ENCODE measurements around the gene WDFY3.

The WDFY3 gene

GRCh38 chr4:84913176-84913575, 53.3 kb downstream of the WDFY3 start:
- Histone ChIP-seq H3K27ac (ENCODE audit: low read depth, low read length, severe bottlenecking) (no peak overlapping the region), H3K36me3 (ENCODE audit: control insufficient read depth, insufficient read depth, low read length) (peaks cover 24% of the 10 kb centered on the region), H3K9me3 (ENCODE audit: control insufficient read depth, low read length) (no peaks in the 10 kb centered on the region), H3K4me3 (ENCODE audit: extremely low read depth, insufficient read depth, low read length, poor library complexity, severe bottlenecking) (no peak overlapping the region), H3K4me1 (ENCODE audit: control insufficient read depth, insufficient read depth, low read length, poor library complexity, severe bottlenecking) (no peaks in the 10 kb centered on the region)
- WGBS, 2 experiments (ENCODE audit: insufficient coverage in 2 of 2) = 90 to 100% methylated on average over 2 of the region's 3 CpGs

- 100% methylated on average over 1 of the region's 2 CpGs; no CpG with 5 or more reads in 1 of the 2 experiments for whole genome bisulfite sequencing, 2 experiments (ENCODE audit: insufficient coverage in 2 of 2)
- Histone ChIP-seq H3K4me1 (ENCODE audit: control insufficient read depth, insufficient read depth, low read length, poor library complexity, severe bottlenecking) (no peaks in the 10 kb centered on the region), H3K36me3 (ENCODE audit: control insufficient read depth, insufficient read depth, low read length) (peaks cover 24% of the 10 kb centered on the region), H3K27ac (ENCODE audit: low read depth, low read length, severe bottlenecking) (no peak overlapping the region), H3K4me3 (ENCODE audit: extremely low read depth, insufficient read depth, low read length, poor library complexity, severe bottlenecking) (no peak overlapping the region), H3K9me3 (ENCODE audit: control insufficient read depth, low read length) (no peaks in the 10 kb centered on the region)
Measured at GRCh38 chr4:84912741-84913140, 53.7 kb downstream of the WDFY3 start.

GRCh38 chr4:84908876-84909275, 57.6 kb downstream of the WDFY3 start:
- Histone ChIP-seq H3K27ac (ENCODE audit: low read depth, low read length, severe bottlenecking) (no peak overlapping the region), H3K4me1 (ENCODE audit: control insufficient read depth, insufficient read depth, low read length, poor library complexity, severe bottlenecking) (no peaks in the 10 kb centered on the region), H3K36me3 (ENCODE audit: control insufficient read depth, insufficient read depth, low read length) (peaks cover 15% of the 10 kb centered on the region), H3K9me3 (ENCODE audit: control insufficient read depth, low read length) (no peaks in the 10 kb centered on the region), H3K4me3 (ENCODE audit: extremely low read depth, insufficient read depth, low read length, poor library complexity, severe bottlenecking) (no peak overlapping the region)
- no CpG with 5 or more reads among the region's 4 CpGs for WGBS, 2 experiments (ENCODE audit: insufficient coverage in 2 of 2)

GRCh38 chr4:84907145-84907544, 59.3 kb downstream of the WDFY3 start:
- Histone ChIP-seq H3K9me3 (ENCODE audit: control insufficient read depth, low read length) (no peaks in the 10 kb centered on the region), H3K36me3 (ENCODE audit: control insufficient read depth, insufficient read depth, low read length) (peaks cover 3% of the 10 kb centered on the region), H3K4me3 (ENCODE audit: extremely low read depth, insufficient read depth, low read length, poor library complexity, severe bottlenecking) (no peak overlapping the region), H3K4me1 (ENCODE audit: control insufficient read depth, insufficient read depth, low read length, poor library complexity, severe bottlenecking) (no peaks in the 10 kb centered on the region), H3K27ac (ENCODE audit: low read depth, low read length, severe bottlenecking) (no peak overlapping the region)
- 78 to 100% methylated on average over 1 of the region's 3 CpGs for WGBS, 2 experiments (ENCODE audit: insufficient coverage in 2 of 2)

GRCh38 chr4:84905646-84906045, 60.8 kb downstream of the WDFY3 start:
- 100% methylated on average over 1 to 2 of the region's 2 CpGs for WGBS, 2 experiments (ENCODE audit: insufficient coverage in 2 of 2)
- no peak overlapping the region for H3K4me3 ChIP-seq (ENCODE audit: extremely low read depth, insufficient read depth, low read length, poor library complexity, severe bottlenecking)
- H3K9me3 ChIP-seq (ENCODE audit: control insufficient read depth, low read length) = no peaks in the 10 kb centered on the region
- no peak overlapping the region for H3K27ac ChIP-seq (ENCODE audit: low read depth, low read length, severe bottlenecking)
- H3K4me1 ChIP-seq (ENCODE audit: control insufficient read depth, insufficient read depth, low read length, poor library complexity, severe bottlenecking) = no peaks in the 10 kb centered on the region
- peaks cover 7% of the 10 kb centered on the region for H3K36me3 ChIP-seq (ENCODE audit: control insufficient read depth, insufficient read depth, low read length)

- Histone ChIP-seq H3K36me3 (ENCODE audit: control insufficient read depth, insufficient read depth, low read length) (peaks cover 17% of the 10 kb centered on the region), H3K4me1 (ENCODE audit: control insufficient read depth, insufficient read depth, low read length, poor library complexity, severe bottlenecking) (no peaks in the 10 kb centered on the region), H3K27ac (ENCODE audit: low read depth, low read length, severe bottlenecking) (no peak overlapping the region), H3K9me3 (ENCODE audit: control insufficient read depth, low read length) (no peaks in the 10 kb centered on the region), H3K4me3 (ENCODE audit: extremely low read depth, insufficient read depth, low read length, poor library complexity, severe bottlenecking) (no peak overlapping the region)
- WGBS, 2 experiments (ENCODE audit: insufficient coverage in 2 of 2) = no CpG with 5 or more reads among the region's 3 CpGs
Measured at GRCh38 chr4:84901740-84902281, 64.7 kb downstream of the WDFY3 start.

- Histone ChIP-seq H3K9me3 (ENCODE audit: control insufficient read depth, low read length) (no peaks in the 10 kb centered on the region), H3K4me1 (ENCODE audit: control insufficient read depth, insufficient read depth, low read length, poor library complexity, severe bottlenecking) (no peaks in the 10 kb centered on the region), H3K36me3 (ENCODE audit: control insufficient read depth, insufficient read depth, low read length) (peaks cover 17% of the 10 kb centered on the region), H3K27ac (ENCODE audit: low read depth, low read length, severe bottlenecking) (no peak overlapping the region), H3K4me3 (ENCODE audit: extremely low read depth, insufficient read depth, low read length, poor library complexity, severe bottlenecking) (no peak overlapping the region)
- 60 to 100% methylated on average over 1 to 2 of the region's 3 CpGs for WGBS, 2 experiments (ENCODE audit: insufficient coverage in 2 of 2)
Measured at GRCh38 chr4:84901173-84901572, 65.3 kb downstream of the WDFY3 start.

- H3K27ac ChIP-seq (ENCODE audit: low read depth, low read length, severe bottlenecking) = no peak overlapping the region
- no peaks in the 10 kb centered on the region for H3K4me1 ChIP-seq (ENCODE audit: control insufficient read depth, insufficient read depth, low read length, poor library complexity, severe bottlenecking)
- WGBS, 2 experiments (ENCODE audit: insufficient coverage in 2 of 2) = 90 to 100% methylated on average over 2 of the region's 3 CpGs
- no peaks in the 10 kb centered on the region for H3K9me3 ChIP-seq (ENCODE audit: control insufficient read depth, low read length)
- no peak overlapping the region for H3K4me3 ChIP-seq (ENCODE audit: extremely low read depth, insufficient read depth, low read length, poor library complexity, severe bottlenecking)
- peaks cover 22% of the 10 kb centered on the region for H3K36me3 ChIP-seq (ENCODE audit: control insufficient read depth, insufficient read depth, low read length)
Measured at GRCh38 chr4:84899616-84900015, 66.9 kb downstream of the WDFY3 start.

GRCh38 chr4:84897516-84897915, 69.0 kb downstream of the WDFY3 start:
- Histone ChIP-seq H3K4me1 (ENCODE audit: control insufficient read depth, insufficient read depth, low read length, poor library complexity, severe bottlenecking) (no peaks in the 10 kb centered on the region), H3K27ac (ENCODE audit: low read depth, low read length, severe bottlenecking) (no peak overlapping the region), H3K36me3 (ENCODE audit: control insufficient read depth, insufficient read depth, low read length) (peaks cover 29% of the 10 kb centered on the region), H3K4me3 (ENCODE audit: extremely low read depth, insufficient read depth, low read length, poor library complexity, severe bottlenecking) (no peak overlapping the region), H3K9me3 (ENCODE audit: control insufficient read depth, low read length) (no peaks in the 10 kb centered on the region)
- 85 to 100% methylated on average over 2 to 4 of the region's 6 CpGs for WGBS, 2 experiments (ENCODE audit: insufficient coverage in 2 of 2)

- no peak overlapping the region for H3K27ac ChIP-seq (ENCODE audit: low read depth, low read length, severe bottlenecking)
- WGBS, 2 experiments (ENCODE audit: insufficient coverage in 2 of 2) = 100% methylated on average over 1 of the region's 1 CpG; no CpG with 5 or more reads in 1 of the 2 experiments
- no peaks in the 10 kb centered on the region for H3K4me1 ChIP-seq (ENCODE audit: control insufficient read depth, insufficient read depth, low read length, poor library complexity, severe bottlenecking)
- H3K4me3 ChIP-seq (ENCODE audit: extremely low read depth, insufficient read depth, low read length, poor library complexity, severe bottlenecking) = no peak overlapping the region
- H3K36me3 ChIP-seq (ENCODE audit: control insufficient read depth, insufficient read depth, low read length) = peaks cover 27% of the 10 kb centered on the region
- H3K9me3 ChIP-seq (ENCODE audit: control insufficient read depth, low read length) = no peaks in the 10 kb centered on the region
Measured at GRCh38 chr4:84895283-84895682, 71.2 kb downstream of the WDFY3 start.

- Histone ChIP-seq H3K9me3 (ENCODE audit: control insufficient read depth, low read length) (no peaks in the 10 kb centered on the region), H3K4me3 (ENCODE audit: extremely low read depth, insufficient read depth, low read length, poor library complexity, severe bottlenecking) (no peak overlapping the region), H3K27ac (ENCODE audit: low read depth, low read length, severe bottlenecking) (no peak overlapping the region), H3K36me3 (ENCODE audit: control insufficient read depth, insufficient read depth, low read length) (peaks cover 31% of the 10 kb centered on the region), H3K4me1 (ENCODE audit: control insufficient read depth, insufficient read depth, low read length, poor library complexity, severe bottlenecking) (no peaks in the 10 kb centered on the region)
- 83 to 94% methylated on average over 2 to 9 of the region's 10 CpGs for WGBS, 2 experiments (ENCODE audit: insufficient coverage in 2 of 2)
Measured at GRCh38 chr4:84894621-84895020, 71.9 kb downstream of the WDFY3 start.

Data from mesodermal cell (in vitro differentiated cells).